ENCODE data around the gene LONP2.

LONP2 gene

GRCh38 chr16:48244080-48244862 is at the start of gene LONP2:
Gene LONP2 (plus strand): TSS chr16:48244300. CDS start chr16:48244389, 89 bp downstream.
- FAIRE-seq (no peak), DNase-seq (ENCODE audit: insufficient read length, low spot score) (peak; percentile 41)
- no peak for TF ChIP-seq CTCF (IDR thresholded peaks at IDR 0.05; ENCODE audit: insufficient read depth, missing control alignments)

GRCh38 chr16:48194828-48195556 is 49.1 kb upstream of the LONP2 start:
- FAIRE-seq = no peak
- TF ChIP-seq CTCF (IDR thresholded peaks at IDR 0.05; ENCODE audit: insufficient read depth, missing control alignments) = no peak

DNA sequence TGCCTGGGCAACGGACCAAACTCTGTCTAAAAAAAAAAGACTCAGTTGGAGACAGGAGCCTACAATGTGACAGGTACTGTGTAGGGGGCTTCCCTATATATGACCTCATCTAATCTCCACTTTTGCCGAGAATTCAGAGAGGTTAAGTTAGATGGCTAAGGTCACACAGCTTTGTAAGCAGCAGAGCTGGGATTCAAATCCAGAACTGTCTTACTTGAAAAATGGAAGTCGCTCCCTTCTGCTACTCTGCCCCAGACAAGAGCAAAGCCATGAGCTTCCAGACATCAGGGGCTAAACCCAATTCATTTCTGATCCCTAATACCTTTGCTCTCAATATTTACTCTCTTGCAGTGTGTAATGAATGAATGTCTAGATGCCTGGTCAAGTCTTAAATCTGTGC is 46.8 kb upstream of the LONP2 start:
- DNase-seq (ENCODE audit: insufficient read length, low spot score) (no peak), FAIRE-seq (no peak)
- no peak for TF ChIP-seq CTCF (IDR thresholded peaks at IDR 0.05; ENCODE audit: insufficient read depth, missing control alignments)

More at GRCh38 chr16:48194828-48195556, 49.1 kb upstream of the LONP2 start:
- DNase-seq (ENCODE audit: insufficient read length, low spot score) = no peak

- DNase-seq (ENCODE audit: insufficient read length, low spot score) = no peak
Measured at GRCh38 chr16:48201515-48202201, 42.4 kb upstream of the LONP2 start.

DNA sequence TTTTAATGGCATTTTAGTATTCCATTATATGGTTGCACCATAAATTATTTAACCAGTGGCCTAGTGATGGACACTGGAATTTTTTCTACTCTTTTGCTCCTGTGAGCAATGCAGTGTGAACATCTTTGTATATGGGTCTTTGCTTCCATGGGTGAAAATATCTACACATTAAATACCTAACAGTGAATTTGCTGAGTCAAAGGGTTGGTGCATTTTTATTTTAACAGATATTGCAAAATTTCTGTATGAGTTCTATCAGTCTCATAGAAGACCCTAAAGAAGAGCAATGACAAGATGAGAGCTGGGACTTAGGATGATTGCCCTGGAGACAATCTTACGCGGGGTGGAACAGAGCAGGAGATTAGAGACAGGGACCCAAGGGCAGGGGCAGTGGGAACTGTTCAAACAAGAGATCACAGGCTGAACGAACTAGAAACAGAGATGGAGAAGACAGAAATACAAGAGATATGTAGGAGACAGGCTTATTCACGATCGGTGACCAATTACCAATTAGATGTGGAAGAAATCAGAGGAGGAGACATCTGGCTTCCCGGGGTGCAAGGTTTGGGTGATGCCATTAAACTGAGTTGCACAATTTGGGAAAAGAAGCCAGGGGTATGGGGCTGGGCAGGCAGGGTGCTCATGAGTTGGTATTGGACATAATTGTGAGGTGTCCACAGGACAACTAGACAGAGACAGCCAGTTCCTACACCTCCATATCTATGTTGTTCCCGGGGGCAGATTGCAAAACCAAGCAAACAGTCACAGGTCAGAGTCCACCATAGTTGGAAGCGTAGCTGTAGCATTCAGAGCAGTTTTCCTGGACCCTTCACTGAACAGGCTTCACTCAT is 39.9 kb upstream of the LONP2 start:
- no peak for TF ChIP-seq CTCF (IDR thresholded peaks at IDR 0.05; ENCODE audit: insufficient read depth, missing control alignments)
- no peak for FAIRE-seq
- DNase-seq (ENCODE audit: insufficient read length, low spot score) = no peak

More at GRCh38 chr16:48201515-48202201, 42.4 kb upstream of the LONP2 start:
- no peak for FAIRE-seq
- TF ChIP-seq CTCF (IDR thresholded peaks at IDR 0.05; ENCODE audit: insufficient read depth, missing control alignments) = no peak

DNA sequence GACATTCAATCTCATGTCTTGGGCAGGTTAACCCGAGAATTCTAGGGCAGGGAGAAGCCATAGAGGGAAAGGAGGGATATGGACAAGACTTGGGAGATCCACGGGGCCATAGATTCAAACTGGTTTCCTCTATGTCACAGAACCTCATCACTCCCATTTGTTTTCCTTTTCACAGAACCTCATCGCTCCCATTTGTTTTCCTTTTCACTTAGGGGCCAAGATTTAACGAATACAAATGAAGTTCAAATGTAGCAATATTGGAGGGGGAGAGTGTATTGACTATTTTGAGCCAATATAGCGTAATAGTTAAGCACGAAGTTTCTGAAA is 39.3 kb upstream of the LONP2 start:
- no peak for TF ChIP-seq CTCF (IDR thresholded peaks at IDR 0.05; ENCODE audit: insufficient read depth, missing control alignments)
- FAIRE-seq (no peak), DNase-seq (ENCODE audit: insufficient read length, low spot score) (no peak)
